IMR-90 (cell line): ENCODE data around the gene KATNIP.

Experiments
- MAZ ChIP-seq: IDR thresholded peaks from 2 replicates; pipeline ENCODE4 v1.6.1; 2012; ENCODE audit warnings: low read depth, mild to moderate bottlenecking, low read length, improper control_type of control experiment, moderate library complexity, borderline replicate concordance
- POLR2A ChIP-seq: IDR thresholded peaks from 2 replicates; pipeline ENCODE4 v1.6.1; 2012; ENCODE audit warnings: mild to moderate bottlenecking, low read depth, low read length
- RAD21 ChIP-seq: IDR thresholded peaks from 2 replicates; pipeline ENCODE4 v1.6.1; 2012; ENCODE audit warnings: low read length, improper control_type of control experiment
- SMC3 ChIP-seq: fragments of 150-350 bp; IDR thresholded peaks from 2 replicates; pipeline ENCODE4 v1.6.1; 2016; ENCODE audit warnings: low read depth, mild to moderate bottlenecking, antibody characterized with exemption, low read length, moderate library complexity
- TF ChIP-seq, protein P1 (sequence below): conservative IDR thresholded peaks from 2 replicates; pipeline ENCODE4 v1.5.1; 2012; ENCODE audit warnings: mild to moderate bottlenecking, low read depth, low read length, improper control_type of control experiment

DNA sequence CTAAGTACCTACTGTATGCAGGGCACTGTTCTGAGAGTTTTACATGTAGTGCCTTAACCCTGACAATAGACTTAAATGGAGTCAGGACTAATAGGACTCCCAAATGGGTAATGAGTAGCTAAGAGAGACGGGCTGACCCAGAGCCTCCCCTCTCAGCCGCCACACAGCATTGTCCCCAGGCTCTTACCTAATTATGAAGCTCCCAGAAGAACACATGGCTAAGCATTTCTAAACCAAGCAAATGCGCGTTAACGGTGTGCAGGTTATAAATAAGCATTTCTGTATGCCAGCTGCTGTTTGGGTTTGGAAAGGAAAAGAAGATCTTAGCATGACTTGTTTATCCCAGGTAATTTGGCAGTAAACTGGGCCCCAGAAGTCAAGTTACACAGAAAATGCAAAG lies 14.3 kb downstream of the KATNIP start:
- TF ChIP-seq, protein P1, sequence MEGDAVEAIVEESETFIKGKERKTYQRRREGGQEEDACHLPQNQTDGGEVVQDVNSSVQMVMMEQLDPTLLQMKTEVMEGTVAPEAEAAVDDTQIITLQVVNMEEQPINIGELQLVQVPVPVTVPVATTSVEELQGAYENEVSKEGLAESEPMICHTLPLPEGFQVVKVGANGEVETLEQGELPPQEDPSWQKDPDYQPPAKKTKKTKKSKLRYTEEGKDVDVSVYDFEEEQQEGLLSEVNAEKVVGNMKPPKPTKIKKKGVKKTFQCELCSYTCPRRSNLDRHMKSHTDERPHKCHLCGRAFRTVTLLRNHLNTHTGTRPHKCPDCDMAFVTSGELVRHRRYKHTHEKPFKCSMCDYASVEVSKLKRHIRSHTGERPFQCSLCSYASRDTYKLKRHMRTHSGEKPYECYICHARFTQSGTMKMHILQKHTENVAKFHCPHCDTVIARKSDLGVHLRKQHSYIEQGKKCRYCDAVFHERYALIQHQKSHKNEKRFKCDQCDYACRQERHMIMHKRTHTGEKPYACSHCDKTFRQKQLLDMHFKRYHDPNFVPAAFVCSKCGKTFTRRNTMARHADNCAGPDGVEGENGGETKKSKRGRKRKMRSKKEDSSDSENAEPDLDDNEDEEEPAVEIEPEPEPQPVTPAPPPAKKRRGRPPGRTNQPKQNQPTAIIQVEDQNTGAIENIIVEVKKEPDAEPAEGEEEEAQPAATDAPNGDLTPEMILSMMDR = no peak
- no peak for TF ChIP-seq SMC3
- TF ChIP-seq POLR2A = no peak
- no peak for TF ChIP-seq MAZ
- TF ChIP-seq RAD21 = no peak
